Measurements from ENCODE around the gene ZNF580.

- TF ChIP-seq POLR2A (IDR thresholded peaks at IDR 0.05) (no peak), CTCF (IDR thresholded peaks at IDR 0.05) (no peak)
Measured at GRCh38 chr19:55670280-55671053, 29.7 kb downstream of the ZNF580 start.
